Ascending aorta (tissue), 2 donors: ENCODE measurements around the gene WIF1. TPM values are rescaled to one million over a fixed set of nuclear protein-coding genes. Genes with fewer than 3 reads are reported as not detected.

Experiments used
- DNase-seq, 2 donors: peaks; one replicate each; pipeline ENCODE4 v3.0.0-alpha.2; 2019; ENCODE audit warnings: low spot score in 2 of 2
- H3K27ac ChIP-seq, 2 donors: fragments of 200-600 bp; sonication (generic); one replicate each; pipeline ENCODE4 v1.5.1; 2016 to 2017; ENCODE audit warnings: mild to moderate bottlenecking in 1 of 2
- H3K27me3 ChIP-seq: fragments of 200-600 bp; sonication (generic); one replicate; pipeline ENCODE4 v1.5.1; 2017
- H3K36me3 ChIP-seq, 2 donors: fragments of 200-600 bp; sonication (generic); one replicate each; pipeline ENCODE4 v1.5.1; 2016
- H3K4me1 ChIP-seq, 2 donors: fragments of 200-600 bp; sonication (generic); one replicate each; pipeline ENCODE4 v1.5.1; 2016 to 2017; ENCODE audit warnings: mild to moderate bottlenecking in 1 of 2
- H3K4me3 ChIP-seq, 2 donors: fragments of 200-600 bp; sonication (generic); one replicate each; pipeline ENCODE4 v1.5.1; 2016 to 2017; ENCODE audit warnings: mild to moderate bottlenecking in 1 of 2
- H3K9me3 ChIP-seq, 2 donors: fragments of 200-600 bp; sonication (generic); one replicate each; pipeline ENCODE4 v1.5.1; 2016
- intact Hi-C: fragments of 100-400 bp; cut with DNase I; formaldehyde crosslinking; loops from one replicate; pipeline ENCODE4 v1.15.1; 2023
- total RNA-seq: library from RNA; depleted of rRNA; stranded (reverse); fragments of >200 nt; gene quantifications from one replicate; pipeline ENCODE4 v1.1.0, GENCODE V29; 2016
- TF ChIP-seq, protein P1 (sequence below), 3 experiments: fragments of 200-600 bp in 2 of 3; fragments of 450-650 bp in 1 of 3; sonication (generic) in 2 of 3; IDR thresholded peaks; one replicate each; pipeline ENCODE4 v1.5.1; 2016 to 2019; ENCODE audit warnings: antibody characterized with exemption in 3 of 3, mild to moderate bottlenecking in 1 of 3, moderate library complexity in 1 of 3

WIF1 gene
- total RNA-seq, 1 donor from 2014 or later = not detected

DNA sequence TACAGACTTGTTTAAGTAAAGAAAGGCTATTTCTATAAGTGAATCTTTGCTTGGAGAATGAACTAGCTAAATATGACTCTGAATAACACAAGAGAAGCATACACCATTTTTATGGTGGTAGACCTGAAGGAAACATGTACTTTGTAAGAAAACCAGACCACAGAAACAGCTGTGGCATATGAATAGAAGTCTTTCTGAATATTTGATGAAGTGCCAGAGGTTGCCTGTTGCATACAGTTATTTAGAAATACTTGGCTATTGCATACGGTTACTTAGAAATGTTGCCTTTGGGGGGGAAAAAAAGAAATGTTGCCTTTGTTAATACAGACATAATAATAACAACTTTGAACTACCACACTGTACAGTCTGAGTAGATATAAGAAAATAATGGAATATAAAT, 31.5 kb upstream of the WIF1 start:
- Histone ChIP-seq H3K9me3 (no peaks in the 10 kb centered on the region), H3K4me3 (no peak overlapping the region), H3K36me3 (no peaks in the 10 kb centered on the region), H3K27ac (no peak overlapping the region), H3K4me1 (no peaks in the 10 kb centered on the region), H3K27me3 (no peaks in the 10 kb centered on the region)
- DNase-seq = no peak
- intact Hi-C loops = no loop called here
- TF ChIP-seq, protein P1, sequence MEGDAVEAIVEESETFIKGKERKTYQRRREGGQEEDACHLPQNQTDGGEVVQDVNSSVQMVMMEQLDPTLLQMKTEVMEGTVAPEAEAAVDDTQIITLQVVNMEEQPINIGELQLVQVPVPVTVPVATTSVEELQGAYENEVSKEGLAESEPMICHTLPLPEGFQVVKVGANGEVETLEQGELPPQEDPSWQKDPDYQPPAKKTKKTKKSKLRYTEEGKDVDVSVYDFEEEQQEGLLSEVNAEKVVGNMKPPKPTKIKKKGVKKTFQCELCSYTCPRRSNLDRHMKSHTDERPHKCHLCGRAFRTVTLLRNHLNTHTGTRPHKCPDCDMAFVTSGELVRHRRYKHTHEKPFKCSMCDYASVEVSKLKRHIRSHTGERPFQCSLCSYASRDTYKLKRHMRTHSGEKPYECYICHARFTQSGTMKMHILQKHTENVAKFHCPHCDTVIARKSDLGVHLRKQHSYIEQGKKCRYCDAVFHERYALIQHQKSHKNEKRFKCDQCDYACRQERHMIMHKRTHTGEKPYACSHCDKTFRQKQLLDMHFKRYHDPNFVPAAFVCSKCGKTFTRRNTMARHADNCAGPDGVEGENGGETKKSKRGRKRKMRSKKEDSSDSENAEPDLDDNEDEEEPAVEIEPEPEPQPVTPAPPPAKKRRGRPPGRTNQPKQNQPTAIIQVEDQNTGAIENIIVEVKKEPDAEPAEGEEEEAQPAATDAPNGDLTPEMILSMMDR (IDR thresholded peaks at IDR 0.05) = no peak

DNA sequence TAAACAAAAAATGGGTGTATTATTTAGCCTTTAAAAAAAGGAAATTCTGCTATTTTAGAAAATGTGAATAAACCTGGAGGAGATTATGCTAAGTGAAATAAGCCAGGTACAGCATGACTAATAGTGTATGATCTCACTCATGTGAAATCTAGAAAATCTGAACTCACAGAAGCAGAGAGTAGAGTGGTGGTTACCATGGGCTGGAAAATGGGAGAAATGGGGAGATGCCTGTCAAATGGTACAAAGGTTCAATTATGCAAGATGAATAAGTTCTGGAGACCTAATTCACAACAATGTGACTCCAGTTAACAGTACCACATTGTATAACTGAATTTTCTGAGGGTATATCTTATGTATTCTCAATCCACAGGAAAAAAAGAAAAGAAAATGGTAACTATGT, 30.9 kb upstream of the WIF1 start:
- H3K4me1 ChIP-seq = no peaks in the 10 kb centered on the region
- DNase-seq = no peak
- intact Hi-C loops = no loop called here
- no peak overlapping the region for H3K27ac ChIP-seq
- no peaks in the 10 kb centered on the region for H3K27me3 ChIP-seq
- H3K9me3 ChIP-seq = no peaks in the 10 kb centered on the region
- no peaks in the 10 kb centered on the region for H3K36me3 ChIP-seq
- H3K4me3 ChIP-seq = no peak overlapping the region
- TF ChIP-seq, protein P1 (IDR thresholded peaks at IDR 0.05) = no peak

DNA sequence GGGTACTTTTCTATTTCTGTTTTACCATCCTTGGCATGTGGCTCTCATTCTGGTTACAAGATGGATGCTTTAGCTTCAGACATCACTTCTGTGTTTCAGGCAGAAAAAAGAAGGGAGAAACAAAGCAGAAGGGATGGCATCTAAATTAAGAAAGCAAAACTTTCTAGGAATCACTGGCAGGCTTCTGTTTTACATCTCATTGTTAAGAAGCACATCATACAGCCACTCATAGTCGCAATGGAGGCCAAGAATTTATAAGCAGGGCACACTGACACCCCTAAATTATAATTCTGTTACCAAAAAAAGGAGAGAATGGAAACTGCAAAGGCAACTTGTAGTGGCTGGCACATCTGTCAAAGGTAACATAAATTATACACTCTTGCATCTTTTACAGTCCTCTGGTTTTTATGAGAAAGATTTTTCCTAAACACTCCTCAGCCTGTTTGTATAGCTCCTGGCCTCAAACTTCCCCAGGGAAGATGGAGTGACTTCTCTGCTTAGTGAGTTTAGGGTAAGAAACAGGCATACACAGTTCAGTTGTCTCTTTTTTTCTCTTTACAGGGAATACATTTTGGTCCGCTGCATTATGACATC, 26.3 kb upstream of the WIF1 start:
- Histone ChIP-seq H3K9me3 (no peaks in the 10 kb centered on the region), H3K27ac (no peak overlapping the region), H3K36me3 (no peaks in the 10 kb centered on the region)

DNA sequence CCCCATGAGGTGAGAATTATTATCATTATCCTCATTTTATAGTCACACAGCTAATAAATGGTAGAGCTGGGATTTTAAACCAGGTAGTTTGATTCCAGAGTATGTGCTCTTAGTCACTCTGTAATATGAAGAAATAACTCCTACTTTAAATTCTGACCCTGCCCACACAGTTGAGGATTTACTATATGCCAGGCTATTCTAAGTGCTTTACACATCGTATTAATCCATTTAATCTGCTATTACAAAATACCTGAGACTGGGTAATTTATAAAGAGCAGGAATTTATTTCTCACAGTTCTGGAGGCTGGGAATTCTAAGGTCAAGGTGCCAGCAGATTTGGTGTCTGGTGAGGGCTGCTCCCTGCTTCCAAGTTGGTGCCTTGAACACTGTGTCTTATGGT, 19.6 kb upstream of the WIF1 start:
- H3K4me3 ChIP-seq = no peak overlapping the region
- intact Hi-C loops = no loop called here
- DNase-seq = no peak
- H3K4me1 ChIP-seq = no peaks in the 10 kb centered on the region
- H3K27me3 ChIP-seq = no peaks in the 10 kb centered on the region
- H3K9me3 ChIP-seq = no peaks in the 10 kb centered on the region
- TF ChIP-seq, protein P1 (IDR thresholded peaks at IDR 0.05) = no peak
- H3K27ac ChIP-seq = no peak overlapping the region
- no peaks in the 10 kb centered on the region for H3K36me3 ChIP-seq

More for the DNA sequence above, 26.3 kb upstream of the WIF1 start:
- no peak overlapping the region for H3K4me3 ChIP-seq
- intact Hi-C loops = no loop called here
- H3K27me3 ChIP-seq = no peaks in the 10 kb centered on the region
- DNase-seq = no peak
- TF ChIP-seq, protein P1 (IDR thresholded peaks at IDR 0.05) = no peak
- no peaks in the 10 kb centered on the region for H3K4me1 ChIP-seq

DNA sequence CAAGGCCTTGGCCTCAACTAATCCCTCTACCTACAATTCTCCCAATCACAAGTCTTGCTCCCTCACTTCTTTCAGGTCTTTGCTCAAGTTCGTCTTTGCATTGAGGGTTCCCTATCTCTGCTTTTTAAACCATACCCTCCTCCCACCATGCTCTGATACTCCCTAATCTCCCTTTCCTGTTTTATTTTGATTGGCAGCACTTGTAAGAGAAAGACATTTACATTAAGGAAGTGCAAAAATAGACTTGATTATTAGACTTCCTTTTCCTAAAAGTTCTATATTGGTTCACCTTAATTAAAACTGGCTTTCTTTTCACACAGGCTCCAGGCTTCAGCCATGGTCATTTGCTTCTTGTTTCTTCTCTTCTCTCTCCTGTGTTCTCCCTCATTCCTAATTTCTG, 18.3 kb upstream of the WIF1 start:
- Histone ChIP-seq H3K4me1 (no peaks in the 10 kb centered on the region), H3K27ac (no peak overlapping the region), H3K4me3 (no peak overlapping the region), H3K27me3 (no peaks in the 10 kb centered on the region), H3K9me3 (no peaks in the 10 kb centered on the region), H3K36me3 (no peaks in the 10 kb centered on the region)
- TF ChIP-seq, protein P1 (IDR thresholded peaks at IDR 0.05) = no peak
- no peak for DNase-seq
- intact Hi-C loops = no loop called here

DNA sequence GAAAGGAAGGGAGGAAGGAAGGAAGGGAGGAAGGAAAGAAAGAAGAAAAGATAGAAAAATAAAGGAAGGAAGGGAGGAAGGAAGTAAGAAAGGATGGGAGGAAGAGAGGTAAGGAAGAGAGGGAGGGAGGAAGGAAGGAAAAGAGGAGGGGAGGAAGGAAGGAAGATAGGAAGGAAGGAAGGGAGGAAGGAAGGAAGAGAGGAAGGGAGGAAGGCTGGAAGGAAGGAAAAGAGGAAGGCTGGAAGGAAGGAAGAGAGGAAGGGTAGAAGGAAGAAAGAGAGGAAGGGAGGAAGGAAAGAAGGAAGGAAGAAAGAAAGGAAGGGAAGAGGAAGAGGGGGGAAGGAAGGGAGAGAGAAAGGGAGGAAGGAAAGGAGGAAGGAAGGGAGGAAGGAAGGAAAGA, 12.8 kb upstream of the WIF1 start:
- TF ChIP-seq, protein P1 (IDR thresholded peaks at IDR 0.05) = no peak
- H3K9me3 ChIP-seq = no peaks in the 10 kb centered on the region
- H3K36me3 ChIP-seq = no peaks in the 10 kb centered on the region
- intact Hi-C loops = no loop called here
- no peaks in the 10 kb centered on the region for H3K27me3 ChIP-seq
- DNase-seq = no peak
- no peak overlapping the region for H3K27ac ChIP-seq
- no peaks in the 10 kb centered on the region for H3K4me1 ChIP-seq
- no peak overlapping the region for H3K4me3 ChIP-seq
